HCT116 (cell line): ENCODE results near the gene THRB.

Source experiments
- POLR2A ChIP-seq: IDR thresholded peaks from 2 replicates; pipeline ENCODE4 v1.7.0; 2011; ENCODE audit warnings: borderline replicate concordance; ENCODE audit not compliant: insufficient read depth, insufficient read length; ENCODE audit errors: extremely low read depth
- POLR2AphosphoS5 ChIP-seq: IDR thresholded peaks from 2 replicates; pipeline ENCODE4 v1.6.1; 2011; ENCODE audit warnings: mild to moderate bottlenecking, low read depth, low read length, moderate library complexity
- SP1 ChIP-seq: IDR thresholded peaks from 2 replicates; pipeline ENCODE4 v1.6.1; 2012; ENCODE audit warnings: low read depth
- SRF ChIP-seq: IDR thresholded peaks from 2 replicates; pipeline ENCODE4 v1.6.1; 2012; ENCODE audit warnings: low read depth
- ZNF274 ChIP-seq: fragments of 200-500 bp; sonication (Bioruptor generic); IDR thresholded peaks from 2 replicates; pipeline ENCODE4 v1.6.1; 2014; ENCODE audit warnings: mild to moderate bottlenecking, low read depth, low read length, inconsistent platforms
- TF ChIP-seq, protein P1 (sequence below), 3 experiments: fragments of 200-600 bp in 1 of 3; sonication (generic) in 1 of 3; IDR thresholded peaks in 2 of 3; conservative IDR thresholded peaks in 1 of 3; 2 replicates each; pipeline ENCODE4 v1.5.1; 2012 to 2017; ENCODE audit warnings: low read depth in 2 of 3, low read length in 2 of 3, antibody characterized with exemption in 1 of 3, borderline replicate concordance in 1 of 3, control low read depth in 1 of 3, mild to moderate bottlenecking in 1 of 3, mixed read lengths in 1 of 3, mixed run types in 1 of 3, moderate library complexity in 1 of 3; ENCODE audit not compliant: insufficient read depth in 1 of 3
- TF ChIP-seq, protein P2 (sequence below): IDR thresholded peaks from 2 replicates; pipeline ENCODE4 v1.6.1; 2012; ENCODE audit warnings: low read depth

DNA sequence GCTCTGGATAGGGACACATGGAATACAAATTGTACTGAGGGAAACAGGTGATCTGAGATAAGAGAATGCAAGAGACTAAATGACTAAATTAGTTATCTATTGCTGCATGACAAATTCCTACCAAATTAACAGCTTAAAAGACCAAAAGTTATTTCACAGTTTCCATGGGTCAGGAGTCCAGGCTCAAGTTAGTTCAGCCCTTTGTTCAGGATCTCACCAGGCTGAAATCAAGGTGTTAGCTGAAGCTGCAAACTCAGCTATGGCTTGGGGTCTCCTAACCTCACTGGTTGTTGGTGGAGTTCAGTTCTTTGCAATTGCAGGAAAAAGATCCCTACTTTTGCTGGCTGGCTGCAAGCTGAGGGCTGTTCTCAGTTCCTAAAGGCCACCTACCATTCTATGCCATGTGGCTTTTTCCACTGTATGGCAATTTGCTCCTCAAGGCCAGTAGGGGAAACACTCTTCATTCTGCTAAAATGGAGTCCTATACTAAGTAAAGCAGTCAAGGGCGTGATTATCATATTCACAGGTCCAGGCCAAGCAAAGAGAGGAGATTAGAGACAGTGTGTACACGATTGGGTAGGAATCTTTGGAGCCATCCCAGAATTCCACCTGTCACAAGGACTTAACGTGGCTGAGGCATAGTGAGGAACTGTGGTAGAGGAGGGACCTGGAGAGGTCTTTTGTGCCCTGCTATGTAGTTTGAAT lies 53.7 kb downstream of the THRB start:
- TF ChIP-seq, protein P1, sequence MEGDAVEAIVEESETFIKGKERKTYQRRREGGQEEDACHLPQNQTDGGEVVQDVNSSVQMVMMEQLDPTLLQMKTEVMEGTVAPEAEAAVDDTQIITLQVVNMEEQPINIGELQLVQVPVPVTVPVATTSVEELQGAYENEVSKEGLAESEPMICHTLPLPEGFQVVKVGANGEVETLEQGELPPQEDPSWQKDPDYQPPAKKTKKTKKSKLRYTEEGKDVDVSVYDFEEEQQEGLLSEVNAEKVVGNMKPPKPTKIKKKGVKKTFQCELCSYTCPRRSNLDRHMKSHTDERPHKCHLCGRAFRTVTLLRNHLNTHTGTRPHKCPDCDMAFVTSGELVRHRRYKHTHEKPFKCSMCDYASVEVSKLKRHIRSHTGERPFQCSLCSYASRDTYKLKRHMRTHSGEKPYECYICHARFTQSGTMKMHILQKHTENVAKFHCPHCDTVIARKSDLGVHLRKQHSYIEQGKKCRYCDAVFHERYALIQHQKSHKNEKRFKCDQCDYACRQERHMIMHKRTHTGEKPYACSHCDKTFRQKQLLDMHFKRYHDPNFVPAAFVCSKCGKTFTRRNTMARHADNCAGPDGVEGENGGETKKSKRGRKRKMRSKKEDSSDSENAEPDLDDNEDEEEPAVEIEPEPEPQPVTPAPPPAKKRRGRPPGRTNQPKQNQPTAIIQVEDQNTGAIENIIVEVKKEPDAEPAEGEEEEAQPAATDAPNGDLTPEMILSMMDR (IDR thresholded peaks at IDR 0.05 in 2 of 3, conservative IDR thresholded peaks at IDR 0.05 in 1 of 3; ENCODE audit: borderline replicate concordance in 1 of 3, insufficient read depth in 1 of 3, low read depth in 2 of 3, low read length in 2 of 3) = no peak
- TF ChIP-seq ZNF274 = no peak
- no peak for TF ChIP-seq POLR2A
- TF ChIP-seq POLR2AphosphoS5 = no peak
- TF ChIP-seq SP1 = no peak
- TF ChIP-seq, protein P2, sequence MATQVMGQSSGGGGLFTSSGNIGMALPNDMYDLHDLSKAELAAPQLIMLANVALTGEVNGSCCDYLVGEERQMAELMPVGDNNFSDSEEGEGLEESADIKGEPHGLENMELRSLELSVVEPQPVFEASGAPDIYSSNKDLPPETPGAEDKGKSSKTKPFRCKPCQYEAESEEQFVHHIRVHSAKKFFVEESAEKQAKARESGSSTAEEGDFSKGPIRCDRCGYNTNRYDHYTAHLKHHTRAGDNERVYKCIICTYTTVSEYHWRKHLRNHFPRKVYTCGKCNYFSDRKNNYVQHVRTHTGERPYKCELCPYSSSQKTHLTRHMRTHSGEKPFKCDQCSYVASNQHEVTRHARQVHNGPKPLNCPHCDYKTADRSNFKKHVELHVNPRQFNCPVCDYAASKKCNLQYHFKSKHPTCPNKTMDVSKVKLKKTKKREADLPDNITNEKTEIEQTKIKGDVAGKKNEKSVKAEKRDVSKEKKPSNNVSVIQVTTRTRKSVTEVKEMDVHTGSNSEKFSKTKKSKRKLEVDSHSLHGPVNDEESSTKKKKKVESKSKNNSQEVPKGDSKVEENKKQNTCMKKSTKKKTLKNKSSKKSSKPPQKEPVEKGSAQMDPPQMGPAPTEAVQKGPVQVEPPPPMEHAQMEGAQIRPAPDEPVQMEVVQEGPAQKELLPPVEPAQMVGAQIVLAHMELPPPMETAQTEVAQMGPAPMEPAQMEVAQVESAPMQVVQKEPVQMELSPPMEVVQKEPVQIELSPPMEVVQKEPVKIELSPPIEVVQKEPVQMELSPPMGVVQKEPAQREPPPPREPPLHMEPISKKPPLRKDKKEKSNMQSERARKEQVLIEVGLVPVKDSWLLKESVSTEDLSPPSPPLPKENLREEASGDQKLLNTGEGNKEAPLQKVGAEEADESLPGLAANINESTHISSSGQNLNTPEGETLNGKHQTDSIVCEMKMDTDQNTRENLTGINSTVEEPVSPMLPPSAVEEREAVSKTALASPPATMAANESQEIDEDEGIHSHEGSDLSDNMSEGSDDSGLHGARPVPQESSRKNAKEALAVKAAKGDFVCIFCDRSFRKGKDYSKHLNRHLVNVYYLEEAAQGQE = no peak
- no peak for TF ChIP-seq SRF
